CD4-positive, alpha-beta T cell treated with Interleukin-4 for 1 hour (primary cell): ENCODE measurements around the gene THEM4.
"Not testable (repeated sequence)": the region's sequence is repeated elsewhere in the genome, so short reads cannot be mapped to it uniquely, and the experiment has no call there.

Experiments
- DNase-seq, 2 donors: peaks; one replicate each; pipeline ENCODE4 v3.0.0-alpha.2; 2020 to 2022

The THEM4 gene

GRCh38 chr1:151934048-151934493, 24.8 kb upstream of the THEM4 start:
- DNase-seq, result peak; percentile 57 to 82

- peak in 1 of 2 donors; percentile 49 for DNase-seq
Measured at GRCh38 chr1:151924691-151925587, 15.6 kb upstream of the THEM4 start.

GRCh38 chr1:151923422-151923821, 14.1 kb upstream of the THEM4 start:
- no peak for DNase-seq

- no peak for DNase-seq
Measured at GRCh38 chr1:151920149-151920548, 10.8 kb upstream of the THEM4 start.

- no peak for DNase-seq
Measured at GRCh38 chr1:151918819-151919610, 9.7 kb upstream of the THEM4 start.

- no peak for DNase-seq
Measured at GRCh38 chr1:151918156-151918555, 8.8 kb upstream of the THEM4 start.

- DNase-seq, result no peak
Measured at GRCh38 chr1:151916726-151917370, 7.5 kb upstream of the THEM4 start.

GRCh38 chr1:151915061-151915686, 5.9 kb upstream of the THEM4 start:
- DNase-seq, result no peak

- DNase-seq, result no peak
Measured at GRCh38 chr1:151914076-151914475, 4.8 kb upstream of the THEM4 start.

GRCh38 chr1:151912973-151913372, 3.7 kb upstream of the THEM4 start:
- DNase-seq, result no peak

GRCh38 chr1:151908228-151908691, 1.1 kb downstream of the THEM4 start:
- DNase-seq, result no peak

GRCh38 chr1:151907363-151908139, 1.8 kb downstream of the THEM4 start:
- no peak for DNase-seq

- not testable (repeated sequence) for DNase-seq
Measured at GRCh38 chr1:151906324-151906645, 3.0 kb downstream of the THEM4 start.

GRCh38 chr1:151905443-151906323, 3.6 kb downstream of the THEM4 start:
- DNase-seq, result not testable (repeated sequence)

GRCh38 chr1:151905070-151905442, 4.3 kb downstream of the THEM4 start:
- DNase-seq, result peak; percentile 59 to 72

GRCh38 chr1:151902858-151903257, 6.5 kb downstream of the THEM4 start:
- DNase-seq, result no peak

- not testable (repeated sequence) for DNase-seq
Measured at GRCh38 chr1:151900804-151901203, 8.5 kb downstream of the THEM4 start.

GRCh38 chr1:151898519-151898991, 10.8 kb downstream of the THEM4 start:
- peak; percentile 67 to 79 for DNase-seq

- DNase-seq, result no peak
Measured at GRCh38 chr1:151897991-151898431, 11.3 kb downstream of the THEM4 start.

- no peak for DNase-seq
Measured at GRCh38 chr1:151893176-151893924, 16.0 kb downstream of the THEM4 start.
